ENCODE measurements around the gene LTBP3. TPM values are rescaled to one million over a fixed set of nuclear protein-coding genes. Genes with fewer than 3 reads are reported as not detected.

Gene LTBP3
- 10 to 100 TPM; 57.8 to 72.7 TPM for total RNA-seq

- ChIA-PET POLR2A (interaction anchor here (1.4 kb wide), 1 partner anchor 12 kb away, joined by 5 read pairs; the partner anchor contains the start of gene ZNRD2), CTCF (interaction anchor here (0.7 to 1.2 kb wide), 2 partner anchors 8 to 12 kb away, joined by 3 to 4 read pairs; partner anchors contain the start of gene ZNRD2)
- peak within 1 kb of the TSS; percentile 85 for H3K27ac Mint-ChIP-seq
- no peaks in the 10 kb centered on the region for H3K36me3 Mint-ChIP-seq (ENCODE audit: low read depth)
- no peaks in the 10 kb centered on the region for H3K27me3 Mint-ChIP-seq
- peaks cover 51% of the 10 kb centered on the region for H3K4me1 Mint-ChIP-seq
- H3K9me3 Mint-ChIP-seq (ENCODE audit: low read depth): no peaks in the 10 kb centered on the region
- intact Hi-C loops (cut with DNase I, micrococcal nuclease): no loop called here
- ATAC-seq (peak; percentile 21), DNase-seq (peak; percentile 71)
- peak within 1 kb of the TSS; percentile 77 for H3K4me3 Mint-ChIP-seq
These were observed at the start of gene LTBP3 for GRCh38 chr11:65558002-65558929. Gene LTBP3 (minus strand): TSS chr11:65558359. CDS start chr11:65557959, 400 bp downstream.

DNA sequence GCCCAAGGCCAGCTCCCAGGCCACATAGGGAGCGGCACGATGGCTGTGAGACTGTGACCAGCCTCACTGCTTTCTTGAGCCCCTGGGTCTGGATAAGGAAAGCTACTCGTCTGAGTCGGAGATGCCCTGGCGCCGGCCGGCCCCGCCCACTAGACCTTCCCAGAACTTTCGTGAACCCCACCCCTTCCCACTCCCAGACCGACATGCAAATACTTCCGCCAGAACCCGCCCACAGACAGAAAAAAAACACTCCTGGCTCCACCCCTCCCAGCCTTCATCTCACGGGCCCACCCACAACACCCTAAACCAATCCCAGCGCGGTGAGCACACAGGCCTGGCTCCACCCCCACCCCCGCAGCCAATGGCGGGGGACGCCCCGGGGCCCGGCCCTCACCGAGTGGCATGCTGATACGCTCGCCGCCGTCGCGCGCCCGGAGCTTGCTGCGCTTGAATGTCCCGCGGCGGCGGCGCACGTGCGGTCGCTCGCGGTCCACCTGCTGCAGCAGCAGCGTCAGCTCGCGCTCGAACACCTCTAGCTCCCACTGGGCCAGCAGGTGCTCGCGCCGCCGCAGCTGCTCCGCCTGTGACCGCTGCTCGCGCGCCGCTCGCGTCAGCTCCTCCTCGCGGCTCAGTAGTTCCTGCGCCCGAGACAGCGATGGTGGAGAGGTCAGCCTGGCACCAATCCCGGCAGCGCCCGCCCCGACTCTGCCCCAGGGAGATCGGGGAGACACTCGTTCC is 48.9 kb upstream of the LTBP3 start:
- ChIA-PET POLR2A (no interaction called here), CTCF (interaction anchor here (1.5 kb wide), 1 partner anchor 19 kb away, joined by 4 read pairs; no protein-coding TSS in a partner anchor)
- H3K36me3 Mint-ChIP-seq (ENCODE audit: low read depth): peaks cover 47% of the 10 kb centered on the region
- H3K27ac Mint-ChIP-seq: no peak overlapping the region
- no peak overlapping the region for H3K4me3 Mint-ChIP-seq
- peaks cover 27% of the 10 kb centered on the region for H3K4me1 Mint-ChIP-seq
- ATAC-seq: peak; percentile 76
- intact Hi-C loops (cut with DNase I, micrococcal nuclease): no loop called here
- no peaks in the 10 kb centered on the region for H3K27me3 Mint-ChIP-seq
- H3K9me3 Mint-ChIP-seq (ENCODE audit: low read depth): no peaks in the 10 kb centered on the region
- peak; percentile 55 for DNase-seq

GRCh38 chr11:65604258-65604657 is 46.1 kb upstream of the LTBP3 start:
- intact Hi-C loops (cut with DNase I, micrococcal nuclease): no loop called here
- Mint-ChIP-seq H3K4me3 (no peak overlapping the region), H3K27me3 (no peaks in the 10 kb centered on the region), H3K9me3 (ENCODE audit: low read depth) (no peaks in the 10 kb centered on the region), H3K27ac (no peak overlapping the region), H3K4me1 (peaks cover 3% of the 10 kb centered on the region), H3K36me3 (ENCODE audit: low read depth) (peaks cover 36% of the 10 kb centered on the region)
- ChIA-PET CTCF (interaction anchor here (0.5 to 1.4 kb wide), 5 partner anchors 11 to 236 kb away, joined by 3 to 4 read pairs (median 3); no protein-coding TSS in a partner anchor), POLR2A (no interaction called here)
- ATAC-seq (no peak), DNase-seq (no peak)

- ATAC-seq (no peak), DNase-seq (no peak)
- Mint-ChIP-seq H3K27ac (no peak overlapping the region), H3K4me1 (peaks cover 8% of the 10 kb centered on the region), H3K36me3 (ENCODE audit: low read depth) (peaks cover 17% of the 10 kb centered on the region), H3K9me3 (ENCODE audit: low read depth) (no peaks in the 10 kb centered on the region), H3K27me3 (no peaks in the 10 kb centered on the region), H3K4me3 (no peak overlapping the region)
- intact Hi-C loops (cut with DNase I, micrococcal nuclease): no loop called here
- ChIA-PET POLR2A (no interaction called here), CTCF (no interaction called here)
These were observed 41.7 kb upstream of the LTBP3 start for GRCh38 chr11:65599955-65600246.

DNA sequence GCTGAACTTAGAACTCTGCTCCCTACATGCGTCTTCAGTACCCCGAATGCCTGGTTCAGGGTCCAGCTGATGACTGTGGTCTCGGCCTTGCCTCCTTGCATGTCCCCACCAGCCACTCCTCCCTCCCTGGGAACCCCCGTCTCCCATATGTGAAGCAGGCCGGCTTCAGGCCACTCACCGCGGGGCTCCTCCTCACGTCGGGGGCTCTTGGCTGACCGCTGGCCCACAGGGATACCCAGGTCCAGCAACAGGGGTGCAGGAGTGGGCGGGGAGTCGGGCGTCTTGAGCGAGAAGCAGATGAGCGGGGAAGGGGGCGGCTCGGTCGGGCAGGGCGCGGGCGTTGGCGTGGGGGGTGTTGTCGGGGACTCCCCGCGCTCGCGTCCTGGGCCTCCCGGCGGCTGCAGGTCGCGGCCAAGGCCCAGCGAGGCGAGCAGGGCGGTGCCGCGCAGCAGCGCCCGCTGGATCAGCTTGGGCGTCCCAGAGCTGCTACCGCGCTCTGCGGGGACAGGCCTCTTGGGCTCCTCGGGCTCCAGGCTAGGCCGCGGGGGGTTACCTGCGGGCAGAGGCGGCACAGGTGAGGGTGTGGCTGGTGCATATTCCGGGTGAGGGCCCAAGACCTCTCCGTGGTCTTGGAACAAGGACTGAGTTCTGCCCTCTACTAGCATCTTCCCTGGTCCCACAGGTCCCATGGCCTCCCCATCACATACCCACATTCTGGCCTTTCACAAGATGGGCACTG is 41.2 kb upstream of the LTBP3 start:
- CTCF ChIA-PET: no interaction called here

DNA sequence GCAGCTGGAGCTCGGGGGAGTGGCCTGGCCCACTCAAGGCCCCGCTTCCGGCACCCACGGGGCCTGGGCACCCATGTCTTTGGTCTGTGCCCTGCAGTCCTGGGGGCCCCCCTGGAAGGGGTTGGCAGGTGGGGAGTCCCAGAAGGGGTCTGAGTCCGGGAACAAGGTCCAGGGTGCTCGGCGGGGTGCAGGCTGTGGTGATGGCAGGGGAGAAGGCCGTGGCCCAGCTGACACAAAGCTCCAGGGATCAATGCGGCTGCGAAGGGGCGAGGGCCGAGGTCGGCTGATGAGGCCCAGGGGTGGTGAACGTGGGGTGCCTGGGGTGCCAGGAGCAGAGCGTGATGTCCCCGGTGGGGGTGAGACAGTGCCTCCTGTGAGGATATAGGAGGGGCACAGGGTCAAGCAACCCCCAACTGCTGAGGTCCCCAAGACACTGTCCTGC is 40.1 kb upstream of the LTBP3 start:
- CTCF ChIA-PET: interaction anchor here (0.7 to 1.2 kb wide), 2 partner anchors 12 to 15 kb away, joined by 3 to 4 read pairs; no protein-coding TSS in a partner anchor

More for the DNA sequence above, 41.2 kb upstream of the LTBP3 start:
- Mint-ChIP-seq H3K4me3 (no peak overlapping the region), H3K9me3 (ENCODE audit: low read depth) (no peaks in the 10 kb centered on the region), H3K36me3 (ENCODE audit: low read depth) (peaks cover 15% of the 10 kb centered on the region), H3K27ac (no peak overlapping the region), H3K4me1 (peaks cover 9% of the 10 kb centered on the region), H3K27me3 (no peaks in the 10 kb centered on the region)
- intact Hi-C loops (cut with DNase I, micrococcal nuclease): no loop called here
- POLR2A ChIA-PET: no interaction called here
- ATAC-seq: no peak
- no peak for DNase-seq

DNA sequence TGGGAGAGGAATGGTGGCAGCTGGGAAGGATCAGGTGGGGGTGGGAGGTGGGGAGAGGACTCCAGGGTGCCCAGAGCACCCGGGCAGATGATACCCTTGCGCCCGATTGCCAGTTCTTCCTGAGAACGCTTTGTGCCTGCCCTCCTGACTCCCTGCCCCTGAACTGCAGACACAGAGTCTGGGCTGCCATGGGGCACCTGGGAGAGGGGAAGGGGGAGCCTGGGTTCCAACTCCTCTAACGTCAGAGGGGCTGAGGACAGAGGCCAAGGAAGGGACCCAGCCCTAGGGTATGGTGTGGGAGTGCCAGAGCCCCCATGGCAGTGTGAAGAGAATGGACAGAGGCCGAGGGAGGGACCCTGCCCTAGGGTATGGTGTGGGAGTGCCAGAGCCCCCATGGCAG is 38.4 kb upstream of the LTBP3 start:
- Mint-ChIP-seq H3K36me3 (ENCODE audit: low read depth) (peaks cover 10% of the 10 kb centered on the region), H3K27me3 (no peaks in the 10 kb centered on the region), H3K4me3 (no peak overlapping the region), H3K9me3 (ENCODE audit: low read depth) (no peaks in the 10 kb centered on the region), H3K4me1 (peaks cover 9% of the 10 kb centered on the region), H3K27ac (no peak overlapping the region)
- ChIA-PET POLR2A (no interaction called here), CTCF (no interaction called here)
- ATAC-seq (no peak), DNase-seq (no peak)
- intact Hi-C loops (cut with DNase I, micrococcal nuclease): no loop called here

More for the DNA sequence above, 40.1 kb upstream of the LTBP3 start:
- H3K9me3 Mint-ChIP-seq (ENCODE audit: low read depth): no peaks in the 10 kb centered on the region
- DNase-seq: no peak
- intact Hi-C loops (cut with DNase I, micrococcal nuclease): no loop called here
- no peak overlapping the region for H3K4me3 Mint-ChIP-seq
- no peak for ATAC-seq
- H3K36me3 Mint-ChIP-seq (ENCODE audit: low read depth): peaks cover 9% of the 10 kb centered on the region
- POLR2A ChIA-PET: no interaction called here
- H3K27ac Mint-ChIP-seq: no peak overlapping the region
- peaks cover 9% of the 10 kb centered on the region for H3K4me1 Mint-ChIP-seq
- H3K27me3 Mint-ChIP-seq: no peaks in the 10 kb centered on the region

DNA sequence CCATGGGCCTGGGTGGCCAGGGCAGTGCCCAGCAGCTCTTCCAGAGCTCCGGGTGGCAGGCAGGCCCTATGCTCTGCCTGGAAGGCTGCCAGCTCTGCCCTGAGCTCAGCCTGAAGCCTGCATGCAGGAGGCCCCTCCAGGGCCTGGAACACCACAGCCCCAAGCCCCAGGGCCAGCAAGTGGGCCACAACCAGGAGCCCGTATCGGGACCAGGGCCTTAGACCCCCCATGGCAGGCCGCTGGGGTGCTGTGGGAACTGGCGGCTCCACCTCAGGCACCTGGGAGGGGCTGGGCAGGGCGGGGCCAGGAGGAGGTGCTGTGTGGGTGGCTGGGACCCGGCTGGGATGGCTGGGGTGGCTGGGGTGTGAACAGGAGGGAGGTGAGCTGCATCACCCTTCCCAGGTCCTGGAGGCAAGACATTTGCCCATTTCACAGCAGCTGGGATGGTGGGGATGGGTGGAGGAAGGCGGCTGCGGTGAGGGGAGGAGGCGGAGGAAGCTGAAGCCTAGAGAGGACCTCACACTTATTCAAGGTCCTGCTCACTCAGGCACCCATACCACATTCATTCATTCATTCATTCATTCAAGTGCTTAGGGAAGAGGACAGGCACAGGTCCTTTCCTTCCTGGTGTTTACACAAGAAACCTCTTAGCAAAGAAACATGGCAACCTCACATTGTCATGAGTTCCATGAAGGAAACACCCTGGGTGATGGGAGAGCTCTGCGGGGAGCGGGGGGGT is 37.6 kb upstream of the LTBP3 start, which contains the start of gene KCNK7:
Gene KCNK7, minus strand, starts transcription at position 258 of the 739 bp plus-strand sequence. Its CDS starts 28 bp downstream, at position 230.
- H3K4me1 Mint-ChIP-seq: peaks cover 9% of the 10 kb centered on the region
- no peak within 1 kb of the TSS for H3K27ac Mint-ChIP-seq
- DNase-seq: no peak
- ChIA-PET CTCF (interaction anchor here (0.6 to 1.6 kb wide), 3 partner anchors 55 to 317 kb away, joined by 3 to 5 read pairs (median 3); no protein-coding TSS in a partner anchor), POLR2A (no interaction called here)
- no peak for ATAC-seq
- no peak within 1 kb of the TSS for H3K4me3 Mint-ChIP-seq
- H3K27me3 Mint-ChIP-seq: no peaks in the 10 kb centered on the region
- intact Hi-C loops (cut with DNase I, micrococcal nuclease): loop anchor here in 1 of 2 experiments (2.0 kb wide), 1 partner anchor 17 kb away; no protein-coding TSS in a partner anchor
- H3K9me3 Mint-ChIP-seq (ENCODE audit: low read depth): no peaks in the 10 kb centered on the region
- H3K36me3 Mint-ChIP-seq (ENCODE audit: low read depth): peaks cover 10% of the 10 kb centered on the region

GRCh38 chr11:65595131-65595530 is 37.0 kb upstream of the LTBP3 start:
- peaks cover 9% of the 10 kb centered on the region for H3K4me1 Mint-ChIP-seq
- ChIA-PET CTCF (interaction anchor here (0.6 to 1.7 kb wide), 5 partner anchors 24 to 318 kb away, joined by 3 to 7 read pairs (median 3); partner anchors contain the start of gene ZNRD2), POLR2A (no interaction called here)
- no peaks in the 10 kb centered on the region for H3K27me3 Mint-ChIP-seq
- intact Hi-C loops (cut with DNase I, micrococcal nuclease): loop anchor here in 1 of 2 experiments (2.0 kb wide), 1 partner anchor 18 kb away; no protein-coding TSS in a partner anchor
- H3K27ac Mint-ChIP-seq: no peak overlapping the region
- peak; percentile 10 for ATAC-seq
- peaks cover 15% of the 10 kb centered on the region for H3K36me3 Mint-ChIP-seq (ENCODE audit: low read depth)
- no peak overlapping the region for H3K4me3 Mint-ChIP-seq
- H3K9me3 Mint-ChIP-seq (ENCODE audit: low read depth): no peaks in the 10 kb centered on the region
- no peak for DNase-seq
